Mammary epithelial cell (primary cell): Measurements from ENCODE around the gene MYH10.
"Not testable (repeated sequence)": the region's sequence is repeated elsewhere in the genome, so short reads cannot be mapped to it uniquely, and the experiment has no call there.

Experiments
- CTCF ChIP-seq, 2 donors: IDR thresholded peaks in 1 of 2; conservative IDR thresholded peaks in 1 of 2; 2 replicates each; pipeline ENCODE4 v1.5.1; 2011 to 2012; ENCODE audit warnings: inconsistent platforms in 2 of 2, low read length in 2 of 2, mild to moderate bottlenecking in 2 of 2, control low read depth in 1 of 2, low read depth in 1 of 2; ENCODE audit not compliant: insufficient read depth in 1 of 2; ENCODE audit errors: extremely low read depth in 1 of 2
- EZH2 ChIP-seq: IDR thresholded peaks from 2 replicates; pipeline ENCODE4 v1.6.1; 2012; ENCODE audit warnings: low read length, inconsistent platforms, borderline replicate concordance

DNA sequence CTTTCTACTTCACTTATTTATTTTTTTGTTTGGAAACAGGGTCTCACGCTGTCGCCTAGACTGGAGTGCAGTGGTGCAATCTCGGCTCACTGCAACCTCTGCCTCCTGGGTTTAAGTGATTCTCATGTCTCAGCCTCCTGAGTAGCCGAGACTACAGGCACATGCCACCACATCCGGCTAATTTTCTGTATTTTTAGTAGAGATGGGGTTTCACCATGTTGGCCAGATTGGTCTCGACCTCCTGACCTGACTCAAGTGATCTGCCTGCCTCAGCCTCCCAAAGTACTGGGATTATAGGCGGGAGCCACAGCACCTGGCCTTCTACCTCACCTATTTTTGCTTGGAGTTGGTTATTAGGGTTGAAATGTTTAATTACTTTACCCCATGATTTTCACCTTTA is 90.5 kb downstream of the MYH10 start:
- not testable (repeated sequence) for TF ChIP-seq CTCF (conservative IDR thresholded peaks at IDR 0.05 in 1 of 2, IDR thresholded peaks at IDR 0.05 in 1 of 2; ENCODE audit: extremely low read depth in 1 of 2, insufficient read depth in 1 of 2, low read depth in 1 of 2, low read length in 2 of 2); EZH2
